Amniotic epithelial cell (primary cell): ENCODE measurements around the gene ERGIC1.
"Not testable (repeated sequence)": the region's sequence is repeated elsewhere in the genome, so short reads cannot be mapped to it uniquely, and the experiment has no call there.

ENCODE experiments used
- DNase-seq: peaks from one replicate; pipeline ENCODE4 v3.0.0-alpha.2; 2010; ENCODE audit warnings: low read depth

Gene ERGIC1

GRCh38 chr5:172800088-172800551 is 33.9 kb upstream of the ERGIC1 start:
- DNase-seq: peak; percentile 99

GRCh38 chr5:172801179-172801671 is 32.8 kb upstream of the ERGIC1 start:
- DNase-seq: peak; percentile 98

- DNase-seq: no peak
Measured at GRCh38 chr5:172802112-172802511, 31.9 kb upstream of the ERGIC1 start.

GRCh38 chr5:172802567-172803176 is 31.4 kb upstream of the ERGIC1 start:
- peak; percentile 74 for DNase-seq

- DNase-seq: no peak
Measured at GRCh38 chr5:172805018-172805683, 28.9 kb upstream of the ERGIC1 start.

GRCh38 chr5:172805736-172806255 is 28.3 kb upstream of the ERGIC1 start:
- DNase-seq: no peak

- DNase-seq: peak; percentile 93
Measured at GRCh38 chr5:172806897-172807672, 27.0 kb upstream of the ERGIC1 start.

GRCh38 chr5:172807766-172808311 is 26.2 kb upstream of the ERGIC1 start:
- DNase-seq: no peak

- no peak for DNase-seq
Measured at GRCh38 chr5:172809774-172810173, 24.3 kb upstream of the ERGIC1 start.

GRCh38 chr5:172810996-172811395 is 23.1 kb upstream of the ERGIC1 start:
- DNase-seq: not testable (repeated sequence)

- no peak for DNase-seq
Measured at GRCh38 chr5:172815631-172816030, 18.4 kb upstream of the ERGIC1 start.

GRCh38 chr5:172816925-172817562 is 17.0 kb upstream of the ERGIC1 start:
- peak; percentile 79 for DNase-seq

GRCh38 chr5:172817664-172818063 is 16.4 kb upstream of the ERGIC1 start:
- no peak for DNase-seq

GRCh38 chr5:172818081-172818480 is 16.0 kb upstream of the ERGIC1 start:
- no peak for DNase-seq

GRCh38 chr5:172819569-172819968 is 14.5 kb upstream of the ERGIC1 start:
- DNase-seq: no peak

- DNase-seq: no peak
Measured at GRCh38 chr5:172820046-172820767, 13.8 kb upstream of the ERGIC1 start.

- DNase-seq: no peak
Measured at GRCh38 chr5:172821340-172821985, 12.6 kb upstream of the ERGIC1 start.

- DNase-seq: no peak
Measured at GRCh38 chr5:172823840-172824362, 10.2 kb upstream of the ERGIC1 start.

- DNase-seq: no peak
Measured at GRCh38 chr5:172825610-172826204, 8.3 kb upstream of the ERGIC1 start.

- no peak for DNase-seq
Measured at GRCh38 chr5:172827841-172828240, 6.2 kb upstream of the ERGIC1 start.
